Keratinocyte (primary cell): Measurements from ENCODE around the gene MAPRE2. TPM values are rescaled to one million over a fixed set of nuclear protein-coding genes. Genes with fewer than 3 reads are reported as not detected.

Experiments used
- DNase-seq: peaks from one replicate; pipeline ENCODE4 v3.0.0-alpha.2; 2011; ENCODE audit warnings: low read depth, missing footprints, low spot score
- FAIRE-seq: peaks from 2 replicates; lab custom pipeline; 2011; peaks lifted over from hg19 to GRCh38; lab: Jason Lieb, UNC
- H2AFZ ChIP-seq: 2 replicates; pipeline ENCODE4 v1.6.0; 2012; ENCODE audit warnings: low read length, control low read depth, inconsistent platforms; ENCODE audit not compliant: control insufficient read depth
- H3K27ac ChIP-seq: 2 replicates; pipeline ENCODE4 v1.5.1; 2011; ENCODE audit warnings: low read length; ENCODE audit not compliant: control insufficient read depth, insufficient read depth
- H3K27me3 ChIP-seq: 3 replicates; pipeline ENCODE4 v1.6.0; 2011; ENCODE audit warnings: low read length; ENCODE audit not compliant: control insufficient read depth, insufficient read depth; ENCODE audit errors: extremely low read depth
- H3K36me3 ChIP-seq, 2 experiments: 2 replicates in 1 of 2; 3 replicates in 1 of 2; pipeline ENCODE4 v1.5.1; 2011; ENCODE audit warnings: low read length in 2 of 2, mild to moderate bottlenecking in 1 of 2; ENCODE audit not compliant: control insufficient read depth in 2 of 2, insufficient read depth in 2 of 2; ENCODE audit errors: extremely low read depth in 1 of 2
- H3K4me1 ChIP-seq: 3 replicates; pipeline ENCODE4 v1.5.1; 2011; ENCODE audit warnings: low read length; ENCODE audit not compliant: control insufficient read depth, insufficient read depth; ENCODE audit errors: extremely low read depth
- H3K4me2 ChIP-seq: 3 replicates; pipeline ENCODE4 v1.6.0; 2011; ENCODE audit warnings: low read depth, low read length; ENCODE audit not compliant: control insufficient read depth, insufficient read depth; ENCODE audit errors: extremely low read depth
- H3K4me3 ChIP-seq, 3 experiments: fragments of 200-600 bp in 1 of 3; sonication (generic) in 1 of 3; 2 replicates in 2 of 3; 3 replicates in 1 of 3; pipeline ENCODE4 v1.5.1; 2011 to 2016; ENCODE audit warnings: low read length in 3 of 3, mild to moderate bottlenecking in 3 of 3, control low read depth in 2 of 3, inconsistent platforms in 1 of 3, low read depth in 1 of 3, mixed read lengths in 1 of 3, mixed run types in 1 of 3, moderate library complexity in 1 of 3; ENCODE audit not compliant: control insufficient read depth in 2 of 3, insufficient read depth in 2 of 3; ENCODE audit errors: extremely low read depth in 1 of 3
- H3K79me2 ChIP-seq: 2 replicates; pipeline ENCODE4 v1.6.0; 2012; ENCODE audit warnings: low read length; ENCODE audit not compliant: control insufficient read depth, insufficient read depth
- H3K9ac ChIP-seq: 3 replicates; pipeline ENCODE4 v1.6.0; 2011; ENCODE audit warnings: low read length; ENCODE audit not compliant: control insufficient read depth, insufficient read depth; ENCODE audit errors: extremely low read depth
- H3K9me1 ChIP-seq: 3 replicates; pipeline ENCODE4 v1.6.0; 2011; ENCODE audit warnings: low read length; ENCODE audit not compliant: control insufficient read depth, insufficient read depth; ENCODE audit errors: extremely low read depth
- H3K9me3 ChIP-seq: 2 replicates; pipeline ENCODE4 v1.5.1; 2012; ENCODE audit warnings: low read depth, low read length; ENCODE audit not compliant: control insufficient read depth
- H4K20me1 ChIP-seq: 3 replicates; pipeline ENCODE4 v1.6.0; 2011; ENCODE audit warnings: low read length; ENCODE audit not compliant: control insufficient read depth, insufficient read depth; ENCODE audit errors: extremely low read depth
- CTCF ChIP-seq, 3 experiments: IDR thresholded peaks in 1 of 3; conservative IDR thresholded peaks in 1 of 3; optimal IDR thresholded peaks in 1 of 3; 2 replicates in 2 of 3; 3 replicates in 1 of 3; pipeline versions ENCODE3 to v1.5.1; 2011; ENCODE audit warnings: low read length in 3 of 3, mild to moderate bottlenecking in 3 of 3, moderate library complexity in 2 of 3, control low read depth in 1 of 3, inconsistent platforms in 1 of 3; ENCODE audit not compliant: insufficient read depth in 2 of 3; ENCODE audit errors: extremely low read depth in 1 of 3
- EZH2 ChIP-seq: IDR thresholded peaks from one replicate; pipeline ENCODE4 v1.6.1; 2012; ENCODE audit warnings: inconsistent platforms, mild to moderate bottlenecking, low read length, moderate library complexity
- dilution Hi-C: fragments of 300-500 bp; cut with MboI; formaldehyde crosslinking; loops from one replicate; pipeline ENCODE4 v1.7.0; 2020; ENCODE audit warnings: low sequenced_read_pairs; ENCODE audit not compliant: extremely low pct_ligation_motif_present
- polyA plus RNA-seq, 5 experiments: library from polyadenylated mRNA; depleted of rRNA in 3 of 5; stranded (reverse) in 3 of 5; stranded (forward) in 1 of 5; unstranded in 1 of 5; fragments of >200 nt; gene quantifications; 1 replicate in 1 of 5; 2 replicates in 3 of 5; 3 replicates in 1 of 5; pipeline versions ENCODE4 v1.2.1 to v1.2.3, GENCODE V29; 2011 to 2012; ENCODE audit warnings: missing spikeins in 2 of 5, low read depth in 1 of 5, low replicate concordance in 1 of 5

MAPRE2 gene
- polyA plus RNA-seq, 1 donor (not counting 4 experiments of a cell fraction or from before 2014, with no cell fraction given), result 14.2 TPM

- no peaks in the 10 kb centered on the region for H3K27me3 ChIP-seq
- H3K9me1 ChIP-seq, result no peaks in the 10 kb centered on the region
- TF ChIP-seq EZH2 (no peak), CTCF (optimal IDR thresholded peaks at IDR 0.05 in 1 of 3, IDR thresholded peaks at IDR 0.05 in 1 of 3, conservative IDR thresholded peaks at IDR 0.05 in 1 of 3; ENCODE audit: extremely low read depth in 1 of 3, insufficient read depth in 2 of 3, low read length in 3 of 3) (no peak)
- H3K79me2 ChIP-seq, result no peaks in the 10 kb centered on the region
- no peak for FAIRE-seq
- no peak for DNase-seq
- H3K4me3 ChIP-seq, result no peak overlapping the region
- dilution Hi-C loops, result no loop called here
- H3K27ac ChIP-seq, result no peak overlapping the region
- no peaks in the 10 kb centered on the region for H3K9me3 ChIP-seq
- H3K4me2 ChIP-seq, result no peak overlapping the region
- H3K9ac ChIP-seq, result no peak overlapping the region
- H2AFZ ChIP-seq, result peak overlapping the region; percentile 32
- no peaks in the 10 kb centered on the region for H4K20me1 ChIP-seq
- H3K4me1 ChIP-seq, result no peaks in the 10 kb centered on the region
- no peaks in the 10 kb centered on the region for H3K36me3 ChIP-seq
These were observed 10.8 kb upstream of the MAPRE2 start for GRCh38 chr18:35030277-35030989.

GRCh38 chr18:35032113-35032512 is 9.1 kb upstream of the MAPRE2 start:
- dilution Hi-C loops, result no loop called here
- TF ChIP-seq CTCF (optimal IDR thresholded peaks at IDR 0.05 in 1 of 3, IDR thresholded peaks at IDR 0.05 in 1 of 3, conservative IDR thresholded peaks at IDR 0.05 in 1 of 3; ENCODE audit: extremely low read depth in 1 of 3, insufficient read depth in 2 of 3, low read length in 3 of 3), result no peak
- TF ChIP-seq EZH2, result no peak
- no peaks in the 10 kb centered on the region for H3K27me3 ChIP-seq
- H3K4me1 ChIP-seq, result no peaks in the 10 kb centered on the region
- no peak for DNase-seq
- no peaks in the 10 kb centered on the region for H3K9me1 ChIP-seq
- H3K4me2 ChIP-seq, result no peak overlapping the region
- no peaks in the 10 kb centered on the region for H3K79me2 ChIP-seq
- H2AFZ ChIP-seq, result no peak overlapping the region
- no peak for FAIRE-seq
- H3K4me3 ChIP-seq, result no peak overlapping the region
- H4K20me1 ChIP-seq, result no peaks in the 10 kb centered on the region
- H3K36me3 ChIP-seq, result no peaks in the 10 kb centered on the region
- no peaks in the 10 kb centered on the region for H3K9me3 ChIP-seq
- H3K9ac ChIP-seq, result no peak overlapping the region
- no peak overlapping the region for H3K27ac ChIP-seq
